GM10266 (cell line): ENCODE data around the gene SPATA16.

Experiments
- DNase-seq: peaks from one replicate; pipeline ENCODE4 v3.0.0; 2012; ENCODE audit errors: extremely low spot score
- CTCF ChIP-seq: IDR thresholded peaks from 2 replicates; pipeline ENCODE4 v1.5.1; 2012; ENCODE audit warnings: mild to moderate bottlenecking, low read depth; ENCODE audit not compliant: control insufficient read depth, insufficient read depth; ENCODE audit errors: missing control alignments

Gene SPATA16

DNA sequence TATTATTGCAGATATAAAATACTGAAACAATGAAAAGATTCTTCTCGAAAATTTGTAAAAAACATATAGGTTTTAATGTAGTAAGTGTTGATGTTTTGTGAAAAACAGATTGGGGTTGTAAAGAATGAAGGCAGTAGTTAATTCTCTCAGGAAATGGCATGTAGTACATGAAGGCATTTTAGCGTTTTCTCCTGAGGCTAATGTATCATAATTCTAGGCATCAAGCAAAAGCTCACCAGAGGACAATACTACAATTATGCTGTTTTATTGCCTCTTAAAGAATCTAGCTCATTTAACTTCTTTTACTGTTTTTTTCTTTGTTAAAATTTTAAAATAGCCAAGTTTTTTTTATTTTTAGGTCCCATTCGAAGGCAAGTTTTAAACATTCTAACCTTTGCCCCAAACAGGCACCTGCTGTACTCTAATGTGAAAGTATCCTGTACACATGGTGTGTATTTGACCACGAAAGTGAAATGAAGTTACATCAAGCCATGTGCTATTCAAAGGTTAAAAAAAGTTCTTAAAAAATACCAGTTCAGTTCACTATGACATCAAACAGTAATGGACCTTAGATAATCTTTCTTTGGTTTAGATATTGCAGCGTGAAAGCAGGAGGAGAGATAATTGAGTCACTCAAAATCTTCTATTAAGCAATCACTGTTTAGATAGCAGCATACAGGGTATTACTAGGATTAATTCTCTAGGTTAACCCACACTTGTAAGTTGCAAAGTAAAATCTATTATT lies 227.0 kb downstream of the SPATA16 start:
- TF ChIP-seq CTCF = no peak
- DNase-seq = no peak

GRCh38 chr3:172911142-172911541 lies 229.9 kb downstream of the SPATA16 start:
- no peak for DNase-seq
- peak; percentile 2 for TF ChIP-seq CTCF

GRCh38 chr3:172908771-172909270 lies 232.2 kb downstream of the SPATA16 start:
- DNase-seq = no peak
- no peak for TF ChIP-seq CTCF

DNA sequence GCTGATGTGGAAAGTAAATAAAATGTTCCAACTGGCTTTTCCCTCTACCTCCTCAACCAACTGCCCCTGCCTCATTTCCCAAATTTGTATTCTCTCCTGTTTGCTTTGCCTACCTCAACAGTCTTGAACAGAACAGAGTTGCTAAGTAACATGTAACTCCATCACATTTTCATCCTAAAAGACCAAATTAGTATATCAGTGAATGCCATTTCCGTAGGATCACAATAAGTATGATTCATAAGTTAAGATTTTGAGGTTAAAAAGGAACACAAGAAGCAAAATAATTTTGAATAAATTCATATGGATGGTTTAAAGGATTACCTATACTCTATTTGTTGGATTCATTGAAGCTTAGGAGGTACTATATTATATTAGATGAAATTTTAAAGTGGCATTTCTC lies 235.6 kb downstream of the SPATA16 start:
- no peak for DNase-seq
- TF ChIP-seq CTCF = no peak

DNA sequence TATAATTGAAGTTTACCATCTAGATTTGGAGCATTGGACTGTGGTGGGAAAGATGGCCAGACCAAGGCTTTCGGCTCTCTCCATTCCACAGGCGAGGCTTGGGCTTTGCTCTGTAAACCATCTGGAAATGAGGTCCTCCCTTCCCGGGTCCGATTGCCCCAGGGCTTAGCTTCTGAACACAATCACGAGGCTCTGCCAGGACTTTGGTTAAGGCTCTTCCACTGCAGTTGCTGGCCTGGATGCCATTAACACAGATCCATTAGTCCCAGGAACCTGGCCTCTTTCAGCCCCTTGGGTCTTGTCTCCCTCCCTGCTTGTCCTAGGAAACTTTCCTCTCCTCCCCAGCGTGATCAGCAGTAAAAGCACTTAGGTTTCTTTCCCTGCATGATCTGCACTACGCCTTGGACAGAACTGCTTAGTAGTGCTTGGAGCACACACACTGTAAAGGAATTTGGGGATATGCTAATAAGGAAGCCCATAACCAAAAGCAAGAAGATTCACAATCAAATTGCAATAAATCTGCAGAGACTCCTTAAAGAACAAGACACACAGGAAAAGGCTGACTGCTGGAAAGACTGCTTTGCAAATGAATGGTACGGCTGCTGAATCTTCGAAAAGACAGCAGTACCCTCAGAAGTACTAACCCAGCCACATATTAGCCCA lies 236.2 kb downstream of the SPATA16 start:
- DNase-seq = no peak
- no peak for TF ChIP-seq CTCF

GRCh38 chr3:172903642-172904320 lies 237.3 kb downstream of the SPATA16 start:
- TF ChIP-seq CTCF = no peak
- no peak for DNase-seq
